Sigmoid colon (tissue), 7 donors: ENCODE data around the gene DHDH. TPM values are rescaled to one million over a fixed set of nuclear protein-coding genes. Genes with fewer than 3 reads are reported as not detected.
A peak's percentile ranks its signal among the peaks of the same experiment; 100 is the strongest.

ENCODE experiments used
- DNase-seq: peaks from one replicate; pipeline ENCODE4 v3.0.0-alpha.2; 2019
- H3K27ac ChIP-seq, 4 donors: fragments of 200-600 bp; sonication (generic); one replicate each; pipeline ENCODE4 v1.5.1; 2016 to 2019; ENCODE audit warnings: mild to moderate bottlenecking in 1 of 4
- H3K27me3 ChIP-seq, 3 donors: fragments of 200-600 bp; sonication (generic); one replicate each; pipeline ENCODE4 v1.5.1; 2019; ENCODE audit warnings: mild to moderate bottlenecking in 1 of 3
- H3K36me3 ChIP-seq, 4 donors: fragments of 200-600 bp; sonication (generic); one replicate each; pipeline ENCODE4 v1.5.1; 2016 to 2019
- H3K4me1 ChIP-seq, 4 donors: fragments of 200-600 bp; sonication (generic); one replicate each; pipeline ENCODE4 v1.5.1; 2017 to 2019
- H3K4me3 ChIP-seq, 4 donors: fragments of 200-600 bp; sonication (generic); one replicate each; pipeline ENCODE4 v1.5.1; 2017 to 2019; ENCODE audit warnings: mild to moderate bottlenecking in 2 of 4, moderate library complexity in 1 of 4
- H3K9me3 ChIP-seq, 4 donors: fragments of 200-600 bp in 3 of 4; sonication (generic) in 3 of 4; one replicate each; pipeline versions ENCODE4 v1.5.1 to v1.6.1; 2013 to 2019
- EP300 ChIP-seq, 4 donors: sonication (generic); formaldehyde crosslinking; IDR thresholded peaks; one replicate each; pipeline ENCODE4 v1.6.1; 2017; ENCODE audit warnings: antibody characterized with exemption in 4 of 4
- POLR2A ChIP-seq, 2 donors: fragments of 450-650 bp; IDR thresholded peaks; one replicate each; pipeline ENCODE4 v1.6.1; 2016; ENCODE audit warnings: antibody characterized with exemption in 2 of 2, mild to moderate bottlenecking in 2 of 2, moderate library complexity in 2 of 2
- POLR2AphosphoS5 ChIP-seq, 4 donors: sonication (generic); formaldehyde crosslinking; IDR thresholded peaks; one replicate each; pipeline ENCODE4 v1.6.1; 2017; ENCODE audit warnings: antibody characterized with exemption in 4 of 4
- WGBS, 2 donors: extraction: QIAGEN DNeasy Blood & Tissue Kit; methylation state at CpG; one replicate each; pipeline ENCODE4 v1.1.7; 2013; 5-methylcytosine and 5-hydroxymethylcytosine counted together
- intact Hi-C: fragments of 100-400 bp; cut with DNase I; formaldehyde crosslinking; loops from one replicate; pipeline ENCODE4 v1.15.1; 2023
- polyA plus RNA-seq, 3 donors: library from polyadenylated mRNA; stranded (reverse); fragments of 200-250 nt; gene quantifications; one replicate each; pipeline ENCODE4 v1.2.3, GENCODE V29; 2013
- total RNA-seq, 4 donors: library from RNA; depleted of rRNA; stranded (reverse); fragments of >200 nt; gene quantifications; one replicate each; pipeline ENCODE4 v1.1.0, GENCODE V29; 2016
- TF ChIP-seq, protein P1 (sequence below), 4 experiments: fragments of 450-650 bp in 3 of 4; fragments of 200-600 bp in 1 of 4; IDR thresholded peaks; one replicate each; pipeline ENCODE4 v1.5.1; 2016 to 2019; ENCODE audit warnings: antibody characterized with exemption in 4 of 4, mild to moderate bottlenecking in 3 of 4, moderate library complexity in 2 of 4
- donor health status: healthy with polysubstance abuse.
- donor health status: Bipolar disorder and iron deficiency.
- donor health status: healthy.

The DHDH gene
- total and polyA plus RNA-seq, 7 donors = 0.16 TPM; not detected in 6

DNA sequence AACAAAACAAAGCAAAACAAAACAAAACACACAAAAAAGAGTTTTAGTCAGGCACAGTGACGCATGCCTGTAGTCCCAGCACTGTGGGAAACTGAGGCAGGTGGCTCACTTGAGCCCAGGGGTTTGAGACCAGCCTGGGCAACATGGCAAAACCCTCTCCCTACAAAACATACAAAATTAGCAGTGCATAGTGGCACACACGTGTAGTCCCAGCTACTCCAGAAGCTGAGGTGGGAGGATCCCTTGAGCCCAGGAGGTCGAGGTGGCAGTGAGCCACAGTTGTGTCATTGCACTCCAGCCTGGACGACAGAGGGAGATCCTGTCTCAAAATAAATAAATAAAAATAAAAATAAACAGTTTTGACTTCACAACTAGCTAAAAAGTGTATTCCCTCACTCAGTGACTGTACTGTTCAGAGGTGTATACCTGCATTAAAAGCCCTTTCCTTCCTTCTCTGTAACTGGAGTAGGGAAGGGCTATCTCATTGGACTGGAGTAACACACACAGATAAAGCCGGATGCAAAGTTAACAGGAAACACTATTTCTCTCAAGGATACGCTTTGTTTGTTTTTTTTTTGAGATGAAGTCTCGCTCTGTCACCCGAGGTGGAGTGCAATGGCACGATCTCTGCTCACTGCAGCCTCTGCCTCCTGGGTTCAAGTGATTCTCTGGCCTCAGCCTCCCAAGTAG, 17.5 kb downstream of the DHDH start:
- no peaks in the 10 kb centered on the region for H3K36me3 ChIP-seq
- no peak overlapping the region for H3K27ac ChIP-seq
- DNase-seq = no peak
- H3K4me1 ChIP-seq = peaks cover 0 to 15% (median 10%) of the 10 kb centered on the region in 4 donors
- no peaks in the 10 kb centered on the region for H3K27me3 ChIP-seq
- H3K4me3 ChIP-seq = no peak overlapping the region
- no peaks in the 10 kb centered on the region for H3K9me3 ChIP-seq
- intact Hi-C loops = loop anchor here (5.0 kb wide), 1 partner anchor 49 kb away; the partner anchor contains the start of gene NUCB1
- WGBS, 2 donors = 27 to 53% methylated on average over 9 of the region's 9 CpGs
- TF ChIP-seq, protein P1, sequence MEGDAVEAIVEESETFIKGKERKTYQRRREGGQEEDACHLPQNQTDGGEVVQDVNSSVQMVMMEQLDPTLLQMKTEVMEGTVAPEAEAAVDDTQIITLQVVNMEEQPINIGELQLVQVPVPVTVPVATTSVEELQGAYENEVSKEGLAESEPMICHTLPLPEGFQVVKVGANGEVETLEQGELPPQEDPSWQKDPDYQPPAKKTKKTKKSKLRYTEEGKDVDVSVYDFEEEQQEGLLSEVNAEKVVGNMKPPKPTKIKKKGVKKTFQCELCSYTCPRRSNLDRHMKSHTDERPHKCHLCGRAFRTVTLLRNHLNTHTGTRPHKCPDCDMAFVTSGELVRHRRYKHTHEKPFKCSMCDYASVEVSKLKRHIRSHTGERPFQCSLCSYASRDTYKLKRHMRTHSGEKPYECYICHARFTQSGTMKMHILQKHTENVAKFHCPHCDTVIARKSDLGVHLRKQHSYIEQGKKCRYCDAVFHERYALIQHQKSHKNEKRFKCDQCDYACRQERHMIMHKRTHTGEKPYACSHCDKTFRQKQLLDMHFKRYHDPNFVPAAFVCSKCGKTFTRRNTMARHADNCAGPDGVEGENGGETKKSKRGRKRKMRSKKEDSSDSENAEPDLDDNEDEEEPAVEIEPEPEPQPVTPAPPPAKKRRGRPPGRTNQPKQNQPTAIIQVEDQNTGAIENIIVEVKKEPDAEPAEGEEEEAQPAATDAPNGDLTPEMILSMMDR (IDR thresholded peaks at IDR 0.05) = no peak
- TF ChIP-seq EP300 (IDR thresholded peaks at IDR 0.05) = no peak
- TF ChIP-seq POLR2A (IDR thresholded peaks at IDR 0.05) = no peak
- TF ChIP-seq POLR2AphosphoS5 (IDR thresholded peaks at IDR 0.05) = no peak

DNA sequence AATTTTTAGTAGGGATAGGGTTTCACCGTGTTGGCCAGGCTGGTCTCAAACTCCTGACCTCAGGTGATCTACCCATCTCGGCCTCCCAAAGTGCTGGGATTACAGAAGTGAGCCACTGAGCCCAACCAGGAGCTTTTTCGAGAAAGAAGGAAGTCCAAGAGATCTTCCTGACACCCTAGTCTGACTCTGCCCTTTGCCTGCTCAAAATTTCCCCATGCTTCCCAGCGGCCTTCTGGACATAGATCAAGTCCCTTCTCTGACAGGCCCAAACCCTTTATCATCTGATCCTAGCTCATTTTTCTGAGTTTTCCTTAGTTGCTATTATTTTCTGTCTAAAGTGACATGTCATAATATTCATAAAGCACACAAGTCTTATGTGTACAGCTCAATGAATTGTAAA, 19.6 kb downstream of the DHDH start:
- peak overlapping the region in 3 of 4 donors; percentile 5 to 90 (median 87) for H3K27ac ChIP-seq
- intact Hi-C loops = loop anchor here (5.0 kb wide), 1 partner anchor 51 kb away; the partner anchor contains the start of gene NUCB1
- H3K36me3 ChIP-seq = no peaks in the 10 kb centered on the region
- no peak for DNase-seq
- H3K4me1 ChIP-seq = peaks cover 0 to 18% (median 15%) of the 10 kb centered on the region in 4 donors
- WGBS, 2 donors = 82 to 84% methylated on average over 4 of the region's 4 CpGs
- no peaks in the 10 kb centered on the region for H3K27me3 ChIP-seq
- H3K4me3 ChIP-seq = no peak overlapping the region
- no peaks in the 10 kb centered on the region for H3K9me3 ChIP-seq
- TF ChIP-seq, protein P1 (IDR thresholded peaks at IDR 0.05) = no peak
- no peak for TF ChIP-seq POLR2AphosphoS5 (IDR thresholded peaks at IDR 0.05)
- TF ChIP-seq EP300 (IDR thresholded peaks at IDR 0.05) = no peak
- no peak for TF ChIP-seq POLR2A (IDR thresholded peaks at IDR 0.05)

DNA sequence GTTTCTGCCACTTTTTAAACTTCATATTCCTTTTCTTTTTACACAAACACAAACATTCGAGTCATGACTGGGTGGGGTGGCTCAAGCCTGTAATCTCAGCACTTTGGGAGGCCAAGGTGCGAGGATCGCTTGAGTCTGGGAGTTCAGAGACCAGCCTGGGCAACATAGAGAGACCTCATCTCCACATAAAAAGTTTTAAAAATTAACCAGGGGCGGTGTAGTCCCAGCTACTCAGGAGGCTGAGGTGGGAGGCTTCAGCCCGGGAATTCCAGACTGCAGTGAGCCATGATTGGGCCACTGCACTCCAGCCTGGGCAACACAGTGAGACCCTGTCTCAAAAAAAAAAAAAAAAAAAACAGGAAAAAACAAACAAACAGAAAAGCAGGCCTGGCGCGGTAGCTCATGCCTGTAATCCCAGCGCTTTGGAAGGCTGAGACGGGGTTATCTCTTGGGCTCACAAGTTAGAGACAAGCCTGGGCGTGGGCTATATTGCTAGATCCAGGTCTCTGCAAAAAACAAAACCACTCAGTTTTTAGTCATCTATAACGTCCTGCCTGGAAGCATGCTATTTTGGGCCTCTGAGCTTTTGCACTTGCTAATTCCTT, 20.6 kb downstream of the DHDH start:
- no peak for DNase-seq
- Histone ChIP-seq H3K4me1 (peaks cover 0 to 18% (median 15%) of the 10 kb centered on the region in 4 donors), H3K27me3 (no peaks in the 10 kb centered on the region), H3K36me3 (no peaks in the 10 kb centered on the region), H3K9me3 (no peaks in the 10 kb centered on the region), H3K4me3 (peak overlapping the region in 3 of 4 donors; percentile 79 to 85 (median 84)), H3K27ac (peak overlapping the region; percentile 83 to 90 (median 85))
- WGBS, 2 donors = 25 to 54% methylated on average over 11 of the region's 11 CpGs
- intact Hi-C loops = loop anchor here (5.0 kb wide), 1 partner anchor 52 kb away; the partner anchor contains the start of gene NUCB1
- TF ChIP-seq POLR2A (IDR thresholded peaks at IDR 0.05) (no peak), POLR2AphosphoS5 (IDR thresholded peaks at IDR 0.05) (no peak), EP300 (IDR thresholded peaks at IDR 0.05) (no peak)
- TF ChIP-seq, protein P1 (IDR thresholded peaks at IDR 0.05) = no peak

DNA sequence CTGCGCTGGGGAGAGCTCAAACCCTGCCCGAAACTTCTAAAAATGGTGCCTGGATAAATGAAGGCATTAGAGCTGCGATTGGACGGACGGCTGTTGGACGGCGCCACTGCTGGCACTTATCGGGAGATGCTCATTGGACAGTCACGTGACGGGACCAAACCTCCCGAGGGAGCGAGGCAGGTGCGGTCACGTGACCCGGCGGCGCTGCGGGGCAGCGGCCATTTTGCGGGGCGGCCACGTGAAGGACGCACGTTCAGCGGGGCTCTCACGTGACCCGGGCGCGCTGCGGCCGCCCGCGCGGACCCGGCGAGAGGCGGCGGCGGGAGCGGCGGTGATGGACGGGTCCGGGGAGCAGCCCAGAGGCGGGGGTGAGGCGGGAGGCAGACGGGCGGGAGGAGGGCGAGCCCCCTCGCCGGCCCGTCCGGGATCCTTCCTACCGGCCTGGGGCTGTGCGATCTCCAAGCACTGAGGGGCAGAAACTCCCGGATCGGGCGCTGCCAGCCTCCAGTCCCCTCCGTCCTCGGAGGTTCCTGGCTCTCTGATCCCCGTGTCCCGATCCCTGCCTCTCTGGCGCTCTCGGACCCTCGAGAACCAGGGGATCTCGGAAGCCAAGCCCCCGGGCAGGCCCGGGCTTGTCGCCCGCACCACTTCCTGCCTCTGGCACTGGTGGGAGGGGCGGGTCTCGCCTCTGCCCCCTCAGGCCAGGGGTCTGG, 21.3 kb downstream of the DHDH start, which contains the start of gene BAX:
Gene BAX, plus strand, starts transcription at position 281 of the 713 bp plus-strand sequence. Its CDS starts 54 bp downstream, at position 335.
- H3K9me3 ChIP-seq = no peaks in the 10 kb centered on the region
- DNase-seq = peak; percentile 99
- no peaks in the 10 kb centered on the region for H3K27me3 ChIP-seq
- peak within 1 kb of the TSS; percentile 83 to 90 (median 85) for H3K27ac ChIP-seq
- peaks cover 0 to 18% (median 15%) of the 10 kb centered on the region in 4 donors for H3K4me1 ChIP-seq
- no peaks in the 10 kb centered on the region for H3K36me3 ChIP-seq
- TF ChIP-seq, protein P1 (IDR thresholded peaks at IDR 0.05) = no peak
- TF ChIP-seq POLR2AphosphoS5 (IDR thresholded peaks at IDR 0.05) (peak in 3 of 4 donors; percentile 72 to 87 (median 73)), EP300 (IDR thresholded peaks at IDR 0.05) (peak in 1 of 4 donors; percentile 81), POLR2A (IDR thresholded peaks at IDR 0.05) (peak in 1 of 2 donors; percentile 21)
- H3K4me3 ChIP-seq = peak within 1 kb of the TSS; percentile 68 to 85 (median 82)
- intact Hi-C loops = loop anchor here (5.0 kb wide), 2 partner anchors 42 to 52 kb away; partner anchors contain the start of gene NUCB1
- 0% methylated on average over 71 of the region's 71 CpGs for WGBS, 2 donors
